K562 (cell line): ENCODE results near the gene TXNIP. TPM values are rescaled to one million over a fixed set of nuclear protein-coding genes. Genes with fewer than 3 reads are reported as not detected.

Experiments used
- ARNT ChIP-seq, 2 experiments: fragments of 450-650 bp; IDR thresholded peaks; 2 replicates each; pipeline ENCODE4 v1.6.1; 2016; ENCODE audit warnings: mild to moderate bottlenecking in 1 of 2
- BCL6 ChIP-seq: fragments of 250-450 bp; sonication (Bioruptor Pico); IDR thresholded peaks from 2 replicates; pipeline ENCODE4 v1.4.0; 2020
- CBX2 ChIP-seq: fragments of 200-600 bp; sonication (generic); IDR thresholded peaks from one replicate; pipeline ENCODE4 v1.6.1; 2012; ENCODE audit warnings: mild to moderate bottlenecking, low read length, inconsistent platforms; ENCODE audit not compliant: insufficient read depth, poor library complexity, severe bottlenecking
- CBX3 ChIP-seq, 2 experiments: IDR thresholded peaks; 1 replicate in 1 of 2; 2 replicates in 1 of 2; pipeline ENCODE4 v1.6.1; 2012; ENCODE audit warnings: inconsistent platforms in 2 of 2, low read length in 2 of 2, borderline replicate concordance in 1 of 2, control low read depth in 1 of 2
- CEBPG ChIP-seq, 3 experiments: fragments of 200-800 bp in 1 of 3; sonication (Bioruptor generic) in 1 of 3; sonication (generic) in 1 of 3; formaldehyde crosslinking in 1 of 3; IDR thresholded peaks in 2 of 3; conservative IDR thresholded peaks in 1 of 3; 2 replicates each; pipeline versions ENCODE4 v1.6.1 to v1.8.0; 2016 to 2022; ENCODE audit warnings: missing compliant biosample characterization in 2 of 3, missing genetic modification characterization in 2 of 3, mild to moderate bottlenecking in 1 of 3, missing genetic modification reagents in 1 of 3
- DEAF1 ChIP-seq: fragments of 450-650 bp; formaldehyde crosslinking; IDR thresholded peaks from 2 replicates; pipeline ENCODE4 v1.4.0; 2020; ENCODE audit warnings: mild to moderate bottlenecking, moderate library complexity
- DMBX1 ChIP-seq: fragments of 250-450 bp; sonication (Bioruptor Pico); IDR thresholded peaks from 2 replicates; pipeline ENCODE4 v1.8.0; 2022; ENCODE audit warnings: inconsistent platforms, mild to moderate bottlenecking, moderate library complexity, borderline replicate concordance
- E2F4 ChIP-seq: sonication (generic); formaldehyde crosslinking; IDR thresholded peaks from 2 replicates; pipeline ENCODE4 v1.8.0; 2022; ENCODE audit warnings: mild to moderate bottlenecking, low read depth, missing genetic modification reagents
- HEY1 ChIP-seq: fragments of 250-450 bp; sonication (Bioruptor Pico); IDR thresholded peaks from 2 replicates; pipeline ENCODE4 v1.5.0; 2020; ENCODE audit warnings: mild to moderate bottlenecking, moderate library complexity, borderline replicate concordance
- HMBOX1 ChIP-seq: sonication (generic); IDR thresholded peaks from 2 replicates; pipeline ENCODE4 v1.6.1; 2016
- HNRNPH1 ChIP-seq: fragments of 200-400 bp; formaldehyde crosslinking; optimal IDR thresholded peaks from 2 replicates; pipeline ENCODE3; 2017; ENCODE audit warnings: low read depth, mild to moderate bottlenecking, low read length, moderate library complexity
- IRF2 ChIP-seq: sonication (generic); formaldehyde crosslinking; IDR thresholded peaks from 2 replicates; pipeline ENCODE4 v1.8.1; 2022; ENCODE audit warnings: mild to moderate bottlenecking, missing genetic modification reagents
- JUND ChIP-seq, 2 experiments: IDR thresholded peaks; 2 replicates in 1 of 2; 3 replicates in 1 of 2; pipeline ENCODE4 v1.6.1; 2011; ENCODE audit warnings: borderline replicate concordance in 2 of 2, low read depth in 2 of 2, low read length in 2 of 2, improper control_type of control experiment in 1 of 2, missing biosample characterization in 1 of 2, missing genetic modification characterization in 1 of 2, missing genetic modification reagents in 1 of 2
- L3MBTL2 ChIP-seq: fragments of 450-650 bp; IDR thresholded peaks from 2 replicates; pipeline ENCODE4 v1.6.1; 2016; ENCODE audit warnings: mild to moderate bottlenecking, moderate library complexity
- MEIS2 ChIP-seq: fragments of 450-650 bp; IDR thresholded peaks from 2 replicates; pipeline ENCODE4 v1.6.1; 2014; ENCODE audit warnings: mild to moderate bottlenecking; ENCODE audit not compliant: partially characterized antibody
- NRF1 ChIP-seq, 2 experiments: fragments of 450-650 bp; IDR thresholded peaks in 1 of 2; conservative IDR thresholded peaks in 1 of 2; 2 replicates each; pipeline ENCODE4 v1.6.1; 2014; ENCODE audit warnings: mild to moderate bottlenecking in 2 of 2
- PATZ1 ChIP-seq: fragments of 250-450 bp; sonication (Bioruptor Pico); IDR thresholded peaks from 2 replicates; pipeline ENCODE4 v1.5.0; 2020; ENCODE audit warnings: mild to moderate bottlenecking, borderline replicate concordance
- SRSF1 ChIP-seq: fragments of 200-400 bp; formaldehyde crosslinking; IDR thresholded peaks from 2 replicates; pipeline ENCODE4 v1.6.1; 2017; ENCODE audit warnings: mild to moderate bottlenecking, low read depth, low read length, moderate library complexity
- TBP ChIP-seq: optimal IDR thresholded peaks from 2 replicates; pipeline ENCODE3; 2011; ENCODE audit warnings: low read depth, low read length, improper control_type of control experiment
- ZKSCAN8 ChIP-seq: fragments of 200-800 bp; sonication (Bioruptor generic); IDR thresholded peaks from 2 replicates; pipeline ENCODE4 v1.6.1; 2016; ENCODE audit warnings: missing genetic modification characterization, missing compliant biosample characterization
- ZNF3 ChIP-seq: fragments of 250-450 bp; sonication (Bioruptor Pico); IDR thresholded peaks from 2 replicates; pipeline ENCODE4 v1.5.0; 2021; ENCODE audit warnings: mild to moderate bottlenecking, moderate library complexity
- polyA plus RNA-seq, 8 experiments: library from polyadenylated mRNA; depleted of rRNA in 4 of 8; stranded (reverse) in 5 of 8; unstranded in 3 of 8; fragments of >200 nt; fragmentation: Nextera tagmentation in 2 of 8; fragmentation: Illumina TruSeq in 1 of 8; extraction: Ambion mirVana in 2 of 8; extraction: Trizol in 1 of 8; gene quantifications; 2 replicates each; pipeline versions ENCODE4 v1.2.1 to v1.2.3, GENCODE V29; 2011 to 2014; ENCODE audit warnings: inconsistent platforms in 1 of 8, missing spikeins in 1 of 8
- total RNA-seq, 7 experiments: library from RNA; depleted of rRNA in 6 of 7; stranded (reverse); fragments of >200 nt in 6 of 7; fragmentation: Illumina TruSeq in 2 of 7; extraction: Trizol in 2 of 7; gene quantifications; 2 replicates each; pipeline versions ENCODE4 v1.2.1 to v1.2.3, GENCODE V29; 2011 to 2021; ENCODE audit warnings: low replicate concordance in 1 of 7

The TXNIP gene
- total and polyA plus RNA-seq, 9 of the 15 experiments (the other 6 are each of a cell fraction or from before 2014, with no cell fraction given), result 120 to 499 (median 257) TPM

GRCh38 chr1:146012703-146013558 is 16.6 kb upstream of the TXNIP start (continued):
- no peak for TF ChIP-seq HNRNPH1
- peak; percentile 69; the same call in 1 of the 2 replicates for TF ChIP-seq JUND (IDR thresholded peaks at IDR 0.05; ENCODE audit: borderline replicate concordance, low read depth, low read length)
- TF ChIP-seq JUND (tag; IDR thresholded peaks at IDR 0.05; ENCODE audit: borderline replicate concordance, low read depth, low read length), result peak; percentile 55; the same call in 2 of the 3 replicates
- no peak for TF ChIP-seq HEY1 (CRISPR knock-in tag)
- no peak for TF ChIP-seq CBX2
- TF ChIP-seq ARNT (IDR thresholded peaks at IDR 0.05), result no peak; a peak in 1 of 4 replicates
- no peak for TF ChIP-seq E2F4 (CRISPR knock-in tag)
- TF ChIP-seq SRSF1, result no peak
- no peak for TF ChIP-seq CBX3 (IDR thresholded peaks at IDR 0.05; ENCODE audit: borderline replicate concordance in 1 of 2, low read length in 2 of 2)
- TF ChIP-seq MEIS2, result no peak
- no peak for TF ChIP-seq ZNF3
- TF ChIP-seq L3MBTL2, result no peak
- TF ChIP-seq DMBX1 (CRISPR knock-in tag), result no peak
- no peak for TF ChIP-seq HMBOX1
- TF ChIP-seq BCL6 (CRISPR knock-in tag), result no peak
- TF ChIP-seq CEBPG (CRISPR knock-in tag; IDR thresholded peaks at IDR 0.05), result no peak
- peak; percentile 49 to 74; a peak in 3 of 4 replicates for TF ChIP-seq CEBPG (tag; conservative IDR thresholded peaks at IDR 0.05 in 1 of 2, IDR thresholded peaks at IDR 0.05 in 1 of 2)
- TF ChIP-seq NRF1 (conservative IDR thresholded peaks at IDR 0.05 in 1 of 2, IDR thresholded peaks at IDR 0.05 in 1 of 2), result no peak
- no peak for TF ChIP-seq ZKSCAN8
- peak; percentile 95 for TF ChIP-seq DEAF1
- TF ChIP-seq IRF2 (CRISPR knock-in tag), result no peak
- TF ChIP-seq PATZ1 (CRISPR knock-in tag), result no peak
- no peak for TF ChIP-seq TBP
